Vagina (tissue), 2 donors: ENCODE data around the gene RNU1-2.

Experiments used
- POLR2A ChIP-seq, 2 donors: fragments of 450-650 bp; IDR thresholded peaks; one replicate each; pipeline ENCODE4 v1.6.1; 2017; ENCODE audit warnings: antibody characterized with exemption in 2 of 2, mild to moderate bottlenecking in 2 of 2, moderate library complexity in 2 of 2
- TF ChIP-seq, protein P1 (sequence below), 3 experiments: fragments of 450-650 bp in 2 of 3; fragments of 200-600 bp in 1 of 3; sonication (generic) in 1 of 3; IDR thresholded peaks; one replicate each; pipeline ENCODE4 v1.5.1; 2017 to 2019; ENCODE audit warnings: antibody characterized with exemption in 3 of 3, mild to moderate bottlenecking in 2 of 3, moderate library complexity in 2 of 3

DNA sequence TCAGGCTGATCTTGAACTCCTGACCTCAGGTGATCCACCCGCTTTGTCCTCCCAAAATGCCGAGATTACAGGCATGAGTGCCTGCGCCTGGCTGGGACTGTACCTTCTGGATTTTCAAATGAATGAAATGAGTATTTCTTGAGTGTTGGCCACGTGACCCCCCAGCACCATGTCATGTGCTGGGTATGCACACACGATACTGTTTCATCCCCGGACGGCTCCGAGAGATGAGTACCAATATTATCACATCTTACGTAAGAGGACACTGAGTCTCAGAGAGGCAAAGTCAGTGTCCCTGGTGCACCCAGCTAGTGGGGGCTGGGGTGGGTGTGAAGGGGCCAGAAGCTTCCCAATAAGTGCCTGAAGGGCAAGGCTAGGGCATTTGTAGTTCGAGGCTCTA, 25.2 kb downstream of the RNU1-2 start:
- TF ChIP-seq, protein P1, sequence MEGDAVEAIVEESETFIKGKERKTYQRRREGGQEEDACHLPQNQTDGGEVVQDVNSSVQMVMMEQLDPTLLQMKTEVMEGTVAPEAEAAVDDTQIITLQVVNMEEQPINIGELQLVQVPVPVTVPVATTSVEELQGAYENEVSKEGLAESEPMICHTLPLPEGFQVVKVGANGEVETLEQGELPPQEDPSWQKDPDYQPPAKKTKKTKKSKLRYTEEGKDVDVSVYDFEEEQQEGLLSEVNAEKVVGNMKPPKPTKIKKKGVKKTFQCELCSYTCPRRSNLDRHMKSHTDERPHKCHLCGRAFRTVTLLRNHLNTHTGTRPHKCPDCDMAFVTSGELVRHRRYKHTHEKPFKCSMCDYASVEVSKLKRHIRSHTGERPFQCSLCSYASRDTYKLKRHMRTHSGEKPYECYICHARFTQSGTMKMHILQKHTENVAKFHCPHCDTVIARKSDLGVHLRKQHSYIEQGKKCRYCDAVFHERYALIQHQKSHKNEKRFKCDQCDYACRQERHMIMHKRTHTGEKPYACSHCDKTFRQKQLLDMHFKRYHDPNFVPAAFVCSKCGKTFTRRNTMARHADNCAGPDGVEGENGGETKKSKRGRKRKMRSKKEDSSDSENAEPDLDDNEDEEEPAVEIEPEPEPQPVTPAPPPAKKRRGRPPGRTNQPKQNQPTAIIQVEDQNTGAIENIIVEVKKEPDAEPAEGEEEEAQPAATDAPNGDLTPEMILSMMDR (IDR thresholded peaks at IDR 0.05): no peak
- no peak for TF ChIP-seq POLR2A (IDR thresholded peaks at IDR 0.05)
